ENCODE measurements around the gene HNF1A.
"Not testable (repeated sequence)": the region's sequence is repeated elsewhere in the genome, so short reads cannot be mapped to it uniquely, and the experiment has no call there.

HNF1A gene

GRCh38 chr12:120943482-120943881 lies 34.9 kb upstream of the HNF1A start:
- TF ChIP-seq, protein P1, sequence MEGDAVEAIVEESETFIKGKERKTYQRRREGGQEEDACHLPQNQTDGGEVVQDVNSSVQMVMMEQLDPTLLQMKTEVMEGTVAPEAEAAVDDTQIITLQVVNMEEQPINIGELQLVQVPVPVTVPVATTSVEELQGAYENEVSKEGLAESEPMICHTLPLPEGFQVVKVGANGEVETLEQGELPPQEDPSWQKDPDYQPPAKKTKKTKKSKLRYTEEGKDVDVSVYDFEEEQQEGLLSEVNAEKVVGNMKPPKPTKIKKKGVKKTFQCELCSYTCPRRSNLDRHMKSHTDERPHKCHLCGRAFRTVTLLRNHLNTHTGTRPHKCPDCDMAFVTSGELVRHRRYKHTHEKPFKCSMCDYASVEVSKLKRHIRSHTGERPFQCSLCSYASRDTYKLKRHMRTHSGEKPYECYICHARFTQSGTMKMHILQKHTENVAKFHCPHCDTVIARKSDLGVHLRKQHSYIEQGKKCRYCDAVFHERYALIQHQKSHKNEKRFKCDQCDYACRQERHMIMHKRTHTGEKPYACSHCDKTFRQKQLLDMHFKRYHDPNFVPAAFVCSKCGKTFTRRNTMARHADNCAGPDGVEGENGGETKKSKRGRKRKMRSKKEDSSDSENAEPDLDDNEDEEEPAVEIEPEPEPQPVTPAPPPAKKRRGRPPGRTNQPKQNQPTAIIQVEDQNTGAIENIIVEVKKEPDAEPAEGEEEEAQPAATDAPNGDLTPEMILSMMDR (IDR thresholded peaks at IDR 0.05; ENCODE audit: insufficient read depth, low read length), result no peak
- TF ChIP-seq POLR2AphosphoS5 (IDR thresholded peaks at IDR 0.05; ENCODE audit: low read depth) (no peak), SPI1 (IDR thresholded peaks at IDR 0.05; ENCODE audit: borderline replicate concordance, low read depth) (no peak), GABPA (IDR thresholded peaks at IDR 0.05; ENCODE audit: low read depth) (no peak)
- TF ChIP-seq, protein P2, sequence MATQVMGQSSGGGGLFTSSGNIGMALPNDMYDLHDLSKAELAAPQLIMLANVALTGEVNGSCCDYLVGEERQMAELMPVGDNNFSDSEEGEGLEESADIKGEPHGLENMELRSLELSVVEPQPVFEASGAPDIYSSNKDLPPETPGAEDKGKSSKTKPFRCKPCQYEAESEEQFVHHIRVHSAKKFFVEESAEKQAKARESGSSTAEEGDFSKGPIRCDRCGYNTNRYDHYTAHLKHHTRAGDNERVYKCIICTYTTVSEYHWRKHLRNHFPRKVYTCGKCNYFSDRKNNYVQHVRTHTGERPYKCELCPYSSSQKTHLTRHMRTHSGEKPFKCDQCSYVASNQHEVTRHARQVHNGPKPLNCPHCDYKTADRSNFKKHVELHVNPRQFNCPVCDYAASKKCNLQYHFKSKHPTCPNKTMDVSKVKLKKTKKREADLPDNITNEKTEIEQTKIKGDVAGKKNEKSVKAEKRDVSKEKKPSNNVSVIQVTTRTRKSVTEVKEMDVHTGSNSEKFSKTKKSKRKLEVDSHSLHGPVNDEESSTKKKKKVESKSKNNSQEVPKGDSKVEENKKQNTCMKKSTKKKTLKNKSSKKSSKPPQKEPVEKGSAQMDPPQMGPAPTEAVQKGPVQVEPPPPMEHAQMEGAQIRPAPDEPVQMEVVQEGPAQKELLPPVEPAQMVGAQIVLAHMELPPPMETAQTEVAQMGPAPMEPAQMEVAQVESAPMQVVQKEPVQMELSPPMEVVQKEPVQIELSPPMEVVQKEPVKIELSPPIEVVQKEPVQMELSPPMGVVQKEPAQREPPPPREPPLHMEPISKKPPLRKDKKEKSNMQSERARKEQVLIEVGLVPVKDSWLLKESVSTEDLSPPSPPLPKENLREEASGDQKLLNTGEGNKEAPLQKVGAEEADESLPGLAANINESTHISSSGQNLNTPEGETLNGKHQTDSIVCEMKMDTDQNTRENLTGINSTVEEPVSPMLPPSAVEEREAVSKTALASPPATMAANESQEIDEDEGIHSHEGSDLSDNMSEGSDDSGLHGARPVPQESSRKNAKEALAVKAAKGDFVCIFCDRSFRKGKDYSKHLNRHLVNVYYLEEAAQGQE (IDR thresholded peaks at IDR 0.05; ENCODE audit: insufficient replicate concordance, low read depth), result no peak
- no peak overlapping the region for H3K27ac ChIP-seq (replicated peaks)
- H3K4me3 ChIP-seq (replicated peaks; ENCODE audit: insufficient read depth, low read length), result no peak overlapping the region
- DNase-seq (ENCODE audit: low read depth in 1 of 2, low spot score in 1 of 2), result no peak
- H3K27me3 ChIP-seq (ENCODE audit: insufficient read depth, poor library complexity, severe bottlenecking), result no peaks in the 10 kb centered on the region

DNA sequence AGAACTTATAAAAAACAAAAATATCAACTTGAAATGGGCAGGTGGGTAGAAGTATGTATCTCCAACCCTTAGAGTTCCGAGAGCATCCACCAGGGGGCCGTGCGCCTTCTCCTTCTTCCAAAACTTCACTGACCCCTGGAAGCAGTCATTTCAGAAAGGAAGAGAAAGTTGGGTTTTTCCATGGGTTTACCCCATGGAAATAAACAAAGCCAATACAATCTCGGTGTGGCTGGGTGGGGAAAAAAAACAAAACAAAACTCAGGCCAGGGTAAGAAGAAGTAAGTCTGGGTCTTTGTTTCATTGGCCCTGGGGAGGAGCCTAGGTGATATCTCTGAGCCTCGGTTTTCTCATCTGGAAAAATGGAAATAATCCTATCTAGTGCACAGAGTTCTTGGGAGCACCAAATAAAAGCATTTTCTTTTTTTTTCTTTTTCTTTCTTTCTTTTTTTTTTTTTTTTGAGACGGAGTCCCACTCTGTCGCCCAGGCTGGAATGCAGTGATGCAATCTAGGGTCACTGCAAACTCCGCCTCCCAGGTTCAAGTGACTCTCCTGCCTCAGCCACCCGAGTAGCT lies 33.6 kb upstream of the HNF1A start:
- peak; percentile 21 to 56 for DNase-seq (ENCODE audit: low read depth in 1 of 2, low spot score in 1 of 2)
- TF ChIP-seq, protein P2 (IDR thresholded peaks at IDR 0.05; ENCODE audit: insufficient replicate concordance, low read depth), result no peak
- TF ChIP-seq, protein P1 (IDR thresholded peaks at IDR 0.05; ENCODE audit: insufficient read depth, low read length), result peak; percentile 33
- no peaks in the 10 kb centered on the region for H3K27me3 ChIP-seq (ENCODE audit: insufficient read depth, poor library complexity, severe bottlenecking)
- no peak overlapping the region for H3K27ac ChIP-seq (replicated peaks)
- no peak overlapping the region for H3K4me3 ChIP-seq (replicated peaks; ENCODE audit: insufficient read depth, low read length)

DNA sequence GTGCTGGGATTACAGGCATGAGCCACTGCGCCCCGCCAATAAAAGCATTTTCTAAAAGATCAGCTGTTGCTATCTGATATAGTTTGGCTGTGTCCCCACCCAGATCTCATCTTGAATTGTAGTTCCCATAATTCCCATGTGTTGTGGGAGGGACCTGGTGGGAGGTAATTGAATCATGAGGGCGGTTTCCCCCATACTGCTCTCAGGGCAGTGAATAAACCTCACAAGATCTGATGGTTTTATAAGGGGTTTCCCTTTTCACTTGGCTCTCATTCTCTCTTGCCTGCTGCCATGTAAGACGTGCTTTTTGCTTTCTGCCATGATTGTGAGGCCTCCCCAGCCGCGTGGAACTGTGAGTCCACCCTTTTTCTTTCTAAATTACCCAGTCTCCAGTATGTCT lies 32.8 kb upstream of the HNF1A start:
- not testable (repeated sequence) for H3K27me3 ChIP-seq (ENCODE audit: insufficient read depth, poor library complexity, severe bottlenecking); H3K27ac ChIP-seq (replicated peaks); DNase-seq (ENCODE audit: low read depth in 1 of 2, low spot score in 1 of 2); H3K4me3 ChIP-seq (replicated peaks; ENCODE audit: insufficient read depth, low read length)

- not testable (repeated sequence) for DNase-seq (ENCODE audit: low read depth in 1 of 2, low spot score in 1 of 2); H3K4me3 ChIP-seq (replicated peaks; ENCODE audit: insufficient read depth, low read length); H3K27ac ChIP-seq (replicated peaks); H3K27me3 ChIP-seq (ENCODE audit: insufficient read depth, poor library complexity, severe bottlenecking)
These were observed 28.0 kb upstream of the HNF1A start for GRCh38 chr12:120950260-120950799.

DNA sequence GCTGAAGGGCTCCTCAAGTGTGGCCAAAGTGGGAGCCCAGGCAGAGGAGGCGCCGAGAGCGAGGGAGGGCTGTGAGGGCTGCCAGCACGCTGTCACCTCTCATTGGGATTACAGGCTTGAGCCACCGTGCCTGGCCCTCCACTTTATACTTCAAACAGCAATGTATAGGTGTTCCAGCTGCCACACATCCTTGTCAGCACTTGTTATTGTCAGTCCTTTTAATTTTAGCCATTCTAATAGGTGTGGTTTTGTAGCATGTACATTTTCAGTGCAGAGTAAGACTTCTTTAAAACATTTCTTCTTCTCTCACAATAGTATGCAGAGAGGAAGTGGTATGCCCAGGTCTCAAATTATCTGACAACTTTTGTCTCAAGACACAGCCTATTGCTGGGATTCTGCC lies 27.5 kb upstream of the HNF1A start:
- Histone ChIP-seq H3K27me3 (ENCODE audit: insufficient read depth, poor library complexity, severe bottlenecking) (no peaks in the 10 kb centered on the region), H3K4me3 (replicated peaks; ENCODE audit: insufficient read depth, low read length) (no peak overlapping the region), H3K27ac (replicated peaks) (no peak overlapping the region)
- DNase-seq (ENCODE audit: low read depth in 1 of 2, low spot score in 1 of 2), result no peak
- TF ChIP-seq GABPA (IDR thresholded peaks at IDR 0.05; ENCODE audit: low read depth) (no peak), SPI1 (IDR thresholded peaks at IDR 0.05; ENCODE audit: borderline replicate concordance, low read depth) (peak; percentile 35; the same call in 1 of the 2 replicates)

Data from HL-60 (cell line).